Karpas-422 (cell line): ENCODE results near the gene SOBP. TPM values are rescaled to one million over a fixed set of nuclear protein-coding genes. Genes with fewer than 3 reads are reported as not detected.
A peak's percentile ranks its signal among the peaks of the same experiment; 100 is the strongest.

Experiments
- DNase-seq: peaks from one replicate; pipeline ENCODE4 v3.0.0-alpha.2; 2015
- H2AFZ ChIP-seq: fragments of 200-600 bp; sonication (generic); 2 replicates; pipeline ENCODE4 v1.6.1; 2014; ENCODE audit warnings: antibody characterized with exemption, low read length, mixed read lengths
- H3K27ac ChIP-seq: fragments of 200-600 bp; sonication (generic); 2 replicates; pipeline ENCODE4 v1.5.1; 2014; ENCODE audit warnings: mild to moderate bottlenecking, low read length, moderate library complexity
- H3K27me3 ChIP-seq: fragments of 200-600 bp; sonication (generic); 2 replicates; pipeline ENCODE4 v1.6.1; 2014; ENCODE audit warnings: low read length, mixed read lengths
- H3K36me3 ChIP-seq: fragments of 200-600 bp; sonication (generic); 2 replicates; pipeline ENCODE4 v1.6.1; 2014; ENCODE audit warnings: low read length, mixed read lengths; ENCODE audit not compliant: insufficient read depth
- H3K4me1 ChIP-seq: fragments of 200-600 bp; sonication (generic); 2 replicates; pipeline ENCODE4 v1.6.1; 2014; ENCODE audit warnings: mild to moderate bottlenecking, low read length, mixed read lengths
- H3K4me2 ChIP-seq: fragments of 200-600 bp; sonication (generic); 2 replicates; pipeline ENCODE4 v1.6.1; 2014; ENCODE audit warnings: low read length, low read depth, mild to moderate bottlenecking; ENCODE audit not compliant: poor library complexity, severe bottlenecking
- H3K4me3 ChIP-seq: fragments of 200-600 bp; sonication (generic); 2 replicates; pipeline ENCODE4 v1.5.1; 2014; ENCODE audit warnings: mild to moderate bottlenecking, antibody characterized with exemption, low read length, mixed read lengths
- H3K79me2 ChIP-seq: fragments of 200-600 bp; sonication (generic); 2 replicates; pipeline ENCODE4 v1.6.1; 2014; ENCODE audit warnings: mild to moderate bottlenecking, low read length, mixed read lengths
- H3K9ac ChIP-seq: fragments of 200-600 bp; sonication (generic); 2 replicates; pipeline ENCODE4 v1.6.0; 2014; ENCODE audit warnings: low read length
- H3K9me2 ChIP-seq: fragments of 200-600 bp; sonication (generic), shearing (Covaris generic); replicated peaks from 2 replicates; pipeline ENCODE4 v1.6.0; 2014; ENCODE audit warnings: mild to moderate bottlenecking, low read length, moderate library complexity; ENCODE audit not compliant: insufficient read depth
- H3K9me3 ChIP-seq: fragments of 300-700, 200-600 bp; sonication (generic); 2 replicates; pipeline ENCODE4 v1.6.1; 2014; ENCODE audit warnings: low read length, mixed read lengths
- H4K20me1 ChIP-seq: fragments of 200-600 bp; sonication (generic); 2 replicates; pipeline ENCODE4 v1.6.1; 2014; ENCODE audit warnings: mild to moderate bottlenecking, antibody characterized with exemption, low read length, low read depth; ENCODE audit not compliant: insufficient read depth
- total RNA-seq: library from RNA; depleted of rRNA; stranded (reverse); fragments of >200 nt; shearing (Covaris generic); gene quantifications from 2 replicates; pipeline ENCODE4 v1.2.3, GENCODE V29; 2014; ENCODE audit warnings: low replicate concordance

The SOBP gene
- total RNA-seq, 1 experiment from 2014 or later = 17.8 TPM

DNA sequence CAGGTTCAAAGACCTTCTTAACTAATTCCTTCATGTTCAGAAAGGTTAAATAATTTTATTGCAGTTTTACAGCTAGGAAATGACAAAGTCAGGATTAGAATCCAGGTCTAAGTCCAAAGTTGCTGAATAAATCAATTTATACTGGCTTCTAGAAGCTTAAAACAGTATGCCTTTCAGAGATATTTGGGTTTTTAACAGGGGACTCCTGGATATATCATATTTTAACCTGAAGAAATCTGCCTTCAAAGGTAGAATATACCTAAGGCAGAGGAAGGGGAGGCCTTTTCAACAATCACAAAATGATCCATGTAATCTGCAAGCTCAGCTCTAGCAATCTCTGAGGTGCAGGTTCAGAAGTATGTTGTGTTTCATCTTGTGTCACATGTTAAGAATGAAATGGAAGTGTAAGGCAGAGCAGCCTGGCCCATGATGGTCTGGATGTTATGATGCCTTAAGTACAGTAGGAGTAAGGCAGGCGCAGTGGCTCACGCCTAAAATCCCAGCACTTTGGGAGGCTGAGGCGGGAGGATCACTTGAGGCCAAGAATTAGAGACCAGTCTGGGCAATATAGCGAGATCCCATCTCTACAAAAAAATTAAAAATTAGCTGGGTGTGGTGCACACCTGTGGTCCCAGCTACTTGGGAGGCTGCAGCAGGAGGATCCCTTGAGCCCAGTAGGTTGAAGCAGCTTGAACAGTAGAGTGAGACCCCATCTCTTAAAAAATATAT, 123.9 kb downstream of the SOBP start:
- H3K4me1 ChIP-seq = peaks cover 53% of the 10 kb centered on the region
- no peak overlapping the region for H3K4me2 ChIP-seq
- no peak overlapping the region for H2AFZ ChIP-seq
- no peak overlapping the region for H3K4me3 ChIP-seq
- no peak for DNase-seq
- H3K36me3 ChIP-seq = no peaks in the 10 kb centered on the region
- H3K9me2 ChIP-seq = no peaks in the 10 kb centered on the region
- no peaks in the 10 kb centered on the region for H4K20me1 ChIP-seq
- H3K9ac ChIP-seq = no peak overlapping the region
- H3K9me3 ChIP-seq = no peaks in the 10 kb centered on the region
- H3K27me3 ChIP-seq = no peaks in the 10 kb centered on the region
- H3K79me2 ChIP-seq = peaks cover 95% of the 10 kb centered on the region
- peak overlapping the region; percentile 24; the same call in 1 of the 2 replicates for H3K27ac ChIP-seq

DNA sequence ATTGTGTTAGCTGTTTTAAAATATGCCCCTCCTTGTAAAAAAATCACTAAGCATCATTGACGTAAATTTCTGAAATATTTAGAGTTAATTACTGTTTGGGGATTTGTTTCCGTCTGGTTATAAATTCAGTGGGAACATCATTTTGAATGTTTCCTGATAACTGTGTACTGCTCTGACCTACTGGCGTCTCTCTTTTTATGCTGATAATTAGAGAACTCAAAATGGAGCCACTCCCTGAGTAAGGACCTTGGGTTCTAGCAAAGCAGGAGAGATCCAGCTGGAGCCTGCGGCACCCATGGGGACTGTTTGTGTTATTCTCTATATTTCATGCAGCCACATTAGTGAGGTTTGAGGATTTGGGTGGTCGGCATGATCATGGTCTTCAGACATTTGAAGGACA, 124.9 kb downstream of the SOBP start:
- H3K27ac ChIP-seq = peak overlapping the region; percentile 75
- peak overlapping the region; percentile 48 for H3K4me3 ChIP-seq
- peaks cover 63% of the 10 kb centered on the region for H3K4me1 ChIP-seq
- H3K9me2 ChIP-seq = no peaks in the 10 kb centered on the region
- H3K79me2 ChIP-seq = peaks cover 97% of the 10 kb centered on the region
- no peak overlapping the region for H2AFZ ChIP-seq
- H3K27me3 ChIP-seq = no peaks in the 10 kb centered on the region
- no peaks in the 10 kb centered on the region for H3K9me3 ChIP-seq
- peak overlapping the region; percentile 75 for H3K4me2 ChIP-seq
- H4K20me1 ChIP-seq = no peaks in the 10 kb centered on the region
- peak overlapping the region; percentile 49 for H3K9ac ChIP-seq
- no peaks in the 10 kb centered on the region for H3K36me3 ChIP-seq
- DNase-seq = no peak

DNA sequence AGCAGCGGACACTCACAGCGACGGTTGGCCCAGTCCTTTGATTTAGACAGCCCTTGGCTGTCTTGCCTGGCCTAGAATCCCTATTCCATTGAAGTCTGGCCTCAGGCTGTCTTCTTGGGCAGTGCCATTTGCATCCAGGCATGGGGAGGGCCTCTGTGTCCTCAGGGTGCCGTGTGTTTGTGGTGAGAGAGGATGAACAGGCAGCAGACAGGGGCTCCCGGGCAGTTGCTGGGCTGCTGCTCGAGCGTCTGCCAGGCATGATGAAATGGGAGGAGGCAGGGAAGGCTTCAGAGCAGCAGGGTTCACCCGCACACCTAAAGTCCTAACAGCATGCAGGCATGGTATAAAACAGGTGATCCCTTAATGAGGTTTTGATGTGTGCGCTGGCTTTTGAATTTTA, 126.9 kb downstream of the SOBP start:
- no peaks in the 10 kb centered on the region for H3K9me3 ChIP-seq
- H2AFZ ChIP-seq = no peak overlapping the region
- peak overlapping the region; percentile 75 for H3K4me2 ChIP-seq
- DNase-seq = no peak
- H3K9me2 ChIP-seq = no peaks in the 10 kb centered on the region
- no peaks in the 10 kb centered on the region for H3K36me3 ChIP-seq
- peaks cover 82% of the 10 kb centered on the region for H3K4me1 ChIP-seq
- no peaks in the 10 kb centered on the region for H4K20me1 ChIP-seq
- no peak overlapping the region; the same call in 1 of the 2 replicates for H3K9ac ChIP-seq
- H3K4me3 ChIP-seq = no peak overlapping the region
- peak overlapping the region; percentile 79 for H3K27ac ChIP-seq
- H3K27me3 ChIP-seq = no peaks in the 10 kb centered on the region
- peaks cover 95% of the 10 kb centered on the region for H3K79me2 ChIP-seq

DNA sequence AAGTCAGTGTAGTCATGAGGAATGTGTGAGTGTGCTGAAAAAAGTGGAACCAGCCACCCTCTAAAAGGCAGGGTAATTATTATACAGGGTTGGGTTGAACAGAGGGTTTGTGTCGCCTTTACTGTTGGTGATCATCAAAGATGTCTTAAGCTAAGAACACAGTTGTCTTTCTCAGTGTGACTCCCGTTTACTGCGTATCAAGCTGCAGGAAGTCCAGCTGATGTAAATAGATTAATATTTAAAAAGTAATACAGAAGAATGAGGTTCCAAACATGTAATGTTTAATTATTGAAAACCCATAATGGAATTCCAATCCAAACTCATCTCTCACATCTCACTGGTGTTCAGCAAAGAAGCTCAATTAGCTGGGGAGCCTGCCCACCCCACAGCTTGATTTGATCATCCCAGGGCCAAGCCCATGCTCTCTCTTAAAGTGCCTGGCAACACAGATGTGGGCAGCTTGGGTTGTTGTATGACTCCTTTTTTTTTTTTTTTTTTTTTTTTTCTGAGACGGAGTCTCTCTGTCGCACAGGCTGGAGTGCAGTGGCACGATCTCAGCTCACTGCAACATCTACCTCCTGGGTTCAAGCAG, 127.5 kb downstream of the SOBP start:
- Histone ChIP-seq H3K4me2 (peak overlapping the region; percentile 40), H3K27me3 (no peaks in the 10 kb centered on the region), H3K79me2 (peaks cover 95% of the 10 kb centered on the region), H3K36me3 (no peaks in the 10 kb centered on the region), H3K9me3 (no peaks in the 10 kb centered on the region), H3K4me1 (peaks cover 89% of the 10 kb centered on the region), H3K4me3 (no peak overlapping the region), H3K9me2 (no peaks in the 10 kb centered on the region), H2AFZ (no peak overlapping the region), H4K20me1 (no peaks in the 10 kb centered on the region), H3K9ac (no peak overlapping the region), H3K27ac (peak overlapping the region; percentile 79)
- no peak for DNase-seq

DNA sequence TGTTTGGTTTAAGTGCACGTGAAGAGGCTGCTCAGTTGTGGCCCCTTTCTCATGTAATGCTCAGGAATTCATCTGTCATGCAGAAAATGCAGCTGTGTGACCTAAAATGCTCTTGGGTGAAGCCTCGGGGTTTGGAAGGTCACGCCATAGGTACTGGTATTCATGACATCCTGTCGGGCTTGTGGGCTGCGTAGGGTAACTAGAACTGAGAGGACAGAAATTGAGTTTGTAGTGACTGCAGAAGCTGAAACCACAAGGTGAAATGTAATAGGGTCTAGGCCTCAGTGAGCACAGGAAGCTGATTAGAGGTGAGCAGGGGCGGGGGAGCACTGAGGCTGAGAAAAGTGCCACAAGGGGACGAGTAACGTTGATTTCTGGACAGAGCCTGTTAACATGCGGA, 128.8 kb downstream of the SOBP start:
- peak overlapping the region; percentile 40 for H3K4me2 ChIP-seq
- no peaks in the 10 kb centered on the region for H4K20me1 ChIP-seq
- H3K4me3 ChIP-seq = no peak overlapping the region
- H3K4me1 ChIP-seq = peaks cover 99% of the 10 kb centered on the region
- H3K9ac ChIP-seq = peak overlapping the region; percentile 16
- no peak overlapping the region; the same call in 1 of the 2 replicates for H2AFZ ChIP-seq
- peaks cover 94% of the 10 kb centered on the region for H3K79me2 ChIP-seq
- H3K9me3 ChIP-seq = no peaks in the 10 kb centered on the region
- DNase-seq = peak; percentile 66
- no peaks in the 10 kb centered on the region for H3K36me3 ChIP-seq
- H3K27ac ChIP-seq = peak overlapping the region; percentile 79
- no peaks in the 10 kb centered on the region for H3K9me2 ChIP-seq
- H3K27me3 ChIP-seq = no peaks in the 10 kb centered on the region

DNA sequence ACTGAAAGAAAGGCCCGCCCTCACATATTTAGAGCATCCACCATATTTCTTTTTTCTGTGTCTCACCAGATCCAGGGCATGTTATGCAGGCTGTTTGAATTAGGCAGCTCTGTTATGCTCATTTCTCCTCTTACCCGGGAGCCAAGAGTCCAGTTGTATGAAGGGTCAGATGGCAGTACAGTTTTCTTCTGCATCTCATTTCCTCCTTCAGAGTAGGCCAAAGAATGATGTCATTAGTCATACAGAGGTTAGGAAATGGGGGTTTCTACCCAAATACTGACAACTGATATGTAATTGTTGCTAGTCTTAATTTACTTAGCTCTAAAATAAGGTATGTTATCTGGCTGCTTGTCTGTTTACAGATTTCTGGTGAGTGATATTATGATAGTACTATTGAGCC, 130.8 kb downstream of the SOBP start:
- Histone ChIP-seq H3K27me3 (no peaks in the 10 kb centered on the region), H4K20me1 (no peaks in the 10 kb centered on the region), H3K79me2 (peaks cover 89% of the 10 kb centered on the region), H3K9ac (no peak overlapping the region), H3K4me2 (peak overlapping the region; percentile 12), H3K9me2 (no peaks in the 10 kb centered on the region), H2AFZ (no peak overlapping the region), H3K9me3 (no peaks in the 10 kb centered on the region), H3K27ac (peak overlapping the region; percentile 56), H3K4me1 (peaks cover 94% of the 10 kb centered on the region), H3K36me3 (no peaks in the 10 kb centered on the region), H3K4me3 (no peak overlapping the region)
- no peak for DNase-seq

DNA sequence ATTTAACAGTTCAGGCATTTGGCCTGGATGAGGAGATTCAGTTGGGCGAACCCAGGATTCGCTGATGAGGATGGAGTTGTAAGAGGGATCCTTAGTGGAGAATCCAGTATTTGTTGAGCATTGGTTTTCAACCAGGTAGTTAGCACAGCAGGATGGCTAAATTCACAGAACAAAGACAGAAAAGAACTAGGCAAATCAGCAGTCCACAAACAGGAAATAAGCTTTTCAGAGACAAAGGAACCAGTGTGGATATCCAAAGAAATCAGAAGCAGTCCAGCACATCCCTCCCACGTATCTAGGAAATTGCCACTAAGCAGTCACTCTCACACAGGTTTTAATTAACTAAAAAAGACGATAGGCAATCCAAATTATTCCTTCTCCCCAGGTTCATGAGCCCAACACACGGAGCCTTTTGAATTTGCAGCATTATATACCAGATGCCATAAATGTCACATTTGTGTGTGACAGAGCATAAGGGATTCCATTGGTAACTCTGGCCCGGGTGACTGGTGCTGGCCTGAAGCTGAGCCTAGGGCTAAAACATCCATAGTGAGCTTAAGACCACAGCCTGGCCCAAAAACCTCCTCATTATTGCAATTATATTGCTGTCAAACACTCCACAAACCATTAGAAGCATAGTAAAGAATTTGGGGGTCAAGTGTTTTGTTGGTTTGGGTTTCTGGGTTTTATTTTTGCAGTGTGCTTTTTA, 131.5 kb downstream of the SOBP start:
- H3K9me3 ChIP-seq = no peaks in the 10 kb centered on the region
- peaks cover 90% of the 10 kb centered on the region for H3K79me2 ChIP-seq
- DNase-seq = no peak
- peak overlapping the region; percentile 12 for H3K4me2 ChIP-seq
- H3K4me1 ChIP-seq = peaks cover 88% of the 10 kb centered on the region
- H3K27ac ChIP-seq = peak overlapping the region; percentile 56
- no peaks in the 10 kb centered on the region for H3K36me3 ChIP-seq
- H4K20me1 ChIP-seq = no peaks in the 10 kb centered on the region
- H3K27me3 ChIP-seq = no peaks in the 10 kb centered on the region
- H3K4me3 ChIP-seq = no peak overlapping the region
- H3K9me2 ChIP-seq = no peaks in the 10 kb centered on the region
- no peak overlapping the region for H3K9ac ChIP-seq
- H2AFZ ChIP-seq = no peak overlapping the region

DNA sequence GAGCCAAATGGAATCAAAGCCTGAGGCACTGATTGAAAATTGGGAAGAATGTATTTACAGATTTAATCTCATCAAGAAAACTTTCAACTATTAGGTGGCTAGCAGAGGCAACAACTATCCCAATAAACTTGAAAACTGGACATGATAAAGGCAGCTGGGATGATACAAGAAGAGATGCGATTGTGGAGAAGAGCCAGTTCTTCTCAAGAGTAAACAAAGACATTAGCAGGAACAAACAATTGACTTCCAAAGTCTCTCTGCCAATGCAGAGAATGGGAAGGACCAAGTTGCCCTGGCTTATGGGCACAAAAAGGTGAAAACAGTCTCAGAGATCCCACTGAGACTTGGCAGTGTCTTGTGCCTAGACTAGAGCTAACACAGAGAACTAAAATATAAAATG, 132.4 kb downstream of the SOBP start:
- peaks cover 79% of the 10 kb centered on the region for H3K4me1 ChIP-seq

More for the DNA sequence above, 132.4 kb downstream of the SOBP start:
- Histone ChIP-seq H3K9ac (no peak overlapping the region), H3K9me3 (no peaks in the 10 kb centered on the region), H3K36me3 (no peaks in the 10 kb centered on the region), H3K4me2 (peak overlapping the region; percentile 28), H3K27me3 (no peaks in the 10 kb centered on the region), H3K4me3 (no peak overlapping the region), H3K9me2 (no peaks in the 10 kb centered on the region), H2AFZ (no peak overlapping the region), H3K27ac (peak overlapping the region; percentile 44; the same call in 1 of the 2 replicates), H4K20me1 (no peaks in the 10 kb centered on the region), H3K79me2 (peaks cover 90% of the 10 kb centered on the region)
- no peak for DNase-seq
